Brain microvascular endothelial cell (primary cell): ENCODE data around the gene FBXL17.
A peak's percentile ranks its signal among the peaks of the same experiment; 100 is the strongest.

Experiments
- DNase-seq: peaks from one replicate; pipeline ENCODE4 v3.0.0-alpha.2; 2020
- H3K27ac ChIP-seq: fragments of 250-450 bp; sonication (Bioruptor Pico); 2 replicates; pipeline ENCODE4 v1.5.1; 2020; ENCODE audit warnings: mild to moderate bottlenecking, moderate library complexity
- H3K27me3 ChIP-seq: fragments of 250-450 bp; sonication (Bioruptor Pico); replicated peaks from 2 replicates; pipeline ENCODE4 v1.5.1; 2020; ENCODE audit warnings: mild to moderate bottlenecking
- H3K36me3 ChIP-seq: fragments of 250-450 bp; sonication (Bioruptor Pico); replicated peaks from 2 replicates; pipeline ENCODE4 v1.5.1; 2020; ENCODE audit warnings: mild to moderate bottlenecking
- H3K4me3 ChIP-seq: 2 replicates; pipeline ENCODE4 v1.5.1; 2011; ENCODE audit warnings: low read depth, mild to moderate bottlenecking, control low read depth, low read length, moderate library complexity
- in situ Hi-C: cut with HindIII; loops from 2 replicates; pipeline ENCODE4 v1.10.0; 2017; ENCODE audit warnings: low sequenced_read_pairs, low pct_ligation_motif_present
- TF ChIP-seq, protein P1 (sequence below): IDR thresholded peaks from 2 replicates; pipeline ENCODE4 v1.5.1; 2011; ENCODE audit warnings: low read depth, mild to moderate bottlenecking, moderate library complexity, low read length, control low read depth, inconsistent platforms; ENCODE audit errors: missing control alignments

The FBXL17 gene

DNA sequence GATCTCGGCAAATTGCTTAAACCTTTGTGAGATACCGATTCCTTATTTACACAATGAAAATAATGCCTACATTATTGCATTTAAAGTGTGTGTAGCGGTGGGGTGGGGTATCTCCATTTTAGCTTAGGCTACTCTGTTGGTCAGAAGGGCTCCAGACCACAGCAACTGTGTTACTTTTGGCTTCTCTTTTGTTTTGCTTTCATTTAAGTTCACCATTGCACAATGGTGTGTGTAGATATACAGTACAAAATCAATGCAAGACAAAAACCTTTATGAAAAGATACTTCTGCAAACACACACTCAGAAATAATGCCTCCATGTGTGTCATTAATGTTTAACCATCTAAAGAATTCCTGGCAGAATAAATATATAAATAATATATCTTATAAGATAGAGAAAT lies 279.4 kb downstream of the FBXL17 start:
- Histone ChIP-seq H3K27ac (no peak overlapping the region), H3K4me3 (no peak overlapping the region), H3K36me3 (no peaks in the 10 kb centered on the region), H3K27me3 (no peaks in the 10 kb centered on the region)
- peak; percentile 2 for DNase-seq
- in situ Hi-C loops: no loop called here
- TF ChIP-seq, protein P1, sequence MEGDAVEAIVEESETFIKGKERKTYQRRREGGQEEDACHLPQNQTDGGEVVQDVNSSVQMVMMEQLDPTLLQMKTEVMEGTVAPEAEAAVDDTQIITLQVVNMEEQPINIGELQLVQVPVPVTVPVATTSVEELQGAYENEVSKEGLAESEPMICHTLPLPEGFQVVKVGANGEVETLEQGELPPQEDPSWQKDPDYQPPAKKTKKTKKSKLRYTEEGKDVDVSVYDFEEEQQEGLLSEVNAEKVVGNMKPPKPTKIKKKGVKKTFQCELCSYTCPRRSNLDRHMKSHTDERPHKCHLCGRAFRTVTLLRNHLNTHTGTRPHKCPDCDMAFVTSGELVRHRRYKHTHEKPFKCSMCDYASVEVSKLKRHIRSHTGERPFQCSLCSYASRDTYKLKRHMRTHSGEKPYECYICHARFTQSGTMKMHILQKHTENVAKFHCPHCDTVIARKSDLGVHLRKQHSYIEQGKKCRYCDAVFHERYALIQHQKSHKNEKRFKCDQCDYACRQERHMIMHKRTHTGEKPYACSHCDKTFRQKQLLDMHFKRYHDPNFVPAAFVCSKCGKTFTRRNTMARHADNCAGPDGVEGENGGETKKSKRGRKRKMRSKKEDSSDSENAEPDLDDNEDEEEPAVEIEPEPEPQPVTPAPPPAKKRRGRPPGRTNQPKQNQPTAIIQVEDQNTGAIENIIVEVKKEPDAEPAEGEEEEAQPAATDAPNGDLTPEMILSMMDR: no peak

DNA sequence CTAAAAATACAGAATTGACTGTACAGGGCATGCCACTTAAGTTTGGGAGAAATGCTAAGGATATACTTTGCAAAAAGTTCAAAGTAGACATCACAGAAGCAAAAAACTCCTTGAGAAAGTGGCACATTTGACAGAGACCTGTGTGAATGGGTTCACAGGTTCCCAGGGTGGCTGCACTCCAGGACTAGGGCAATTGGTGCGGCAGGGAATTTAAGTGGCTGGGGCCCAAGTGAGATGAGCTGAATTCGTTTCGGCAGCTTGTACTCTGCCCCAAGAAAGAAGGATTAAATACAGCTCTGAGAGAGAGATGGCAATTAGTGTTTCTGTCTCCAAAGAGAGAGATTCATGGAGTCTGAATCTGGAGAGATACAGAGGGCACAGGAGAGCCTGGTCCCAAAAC lies 280.1 kb downstream of the FBXL17 start:
- TF ChIP-seq, protein P1: no peak
- no peak for DNase-seq
- no peaks in the 10 kb centered on the region for H3K27me3 ChIP-seq
- no peaks in the 10 kb centered on the region for H3K36me3 ChIP-seq
- no peak overlapping the region for H3K27ac ChIP-seq
- no peak overlapping the region for H3K4me3 ChIP-seq
- in situ Hi-C loops: no loop called here

DNA sequence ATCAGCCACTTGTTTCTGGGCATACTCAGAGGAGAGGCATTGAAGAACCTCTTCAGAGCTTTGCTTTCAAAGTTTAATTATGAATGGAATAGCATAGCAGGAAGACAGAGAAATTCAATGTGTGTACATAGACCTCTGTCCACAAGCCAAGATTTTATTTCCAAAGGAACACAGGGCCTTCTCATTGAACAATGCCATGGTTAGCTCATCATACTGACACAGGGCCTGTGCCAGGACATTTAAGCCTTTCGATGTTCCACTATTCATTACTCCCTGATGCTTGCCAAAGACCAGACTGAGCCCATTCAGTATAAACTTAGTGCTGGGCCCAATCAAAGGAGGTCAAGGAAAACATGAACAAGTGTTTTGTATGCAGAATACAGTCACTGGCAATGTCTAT lies 280.8 kb downstream of the FBXL17 start:
- in situ Hi-C loops: no loop called here
- H3K27me3 ChIP-seq: no peaks in the 10 kb centered on the region
- H3K36me3 ChIP-seq: no peaks in the 10 kb centered on the region
- TF ChIP-seq, protein P1: no peak
- no peak for DNase-seq
- H3K27ac ChIP-seq: no peak overlapping the region
- no peak overlapping the region for H3K4me3 ChIP-seq

DNA sequence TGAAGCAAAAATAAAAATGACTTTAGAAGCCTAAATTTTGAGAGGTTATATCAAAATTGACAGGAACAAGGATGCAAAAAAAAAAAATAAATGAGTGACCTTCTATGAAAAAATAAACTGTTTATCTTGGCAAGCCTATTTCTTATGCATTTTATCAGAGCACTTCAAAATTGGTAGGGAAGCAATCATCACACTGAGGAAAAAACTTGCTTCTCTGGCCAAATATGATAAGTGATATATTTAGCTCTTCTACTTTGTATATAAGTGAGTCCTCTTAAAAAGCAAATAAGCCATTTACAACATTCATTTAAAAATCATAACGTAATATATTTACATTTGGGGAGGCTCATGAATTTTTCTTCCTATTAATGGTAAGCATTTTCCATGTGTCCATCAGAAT lies 287.1 kb downstream of the FBXL17 start:
- Histone ChIP-seq H3K36me3 (no peaks in the 10 kb centered on the region), H3K4me3 (no peak overlapping the region)
- DNase-seq: no peak

DNA sequence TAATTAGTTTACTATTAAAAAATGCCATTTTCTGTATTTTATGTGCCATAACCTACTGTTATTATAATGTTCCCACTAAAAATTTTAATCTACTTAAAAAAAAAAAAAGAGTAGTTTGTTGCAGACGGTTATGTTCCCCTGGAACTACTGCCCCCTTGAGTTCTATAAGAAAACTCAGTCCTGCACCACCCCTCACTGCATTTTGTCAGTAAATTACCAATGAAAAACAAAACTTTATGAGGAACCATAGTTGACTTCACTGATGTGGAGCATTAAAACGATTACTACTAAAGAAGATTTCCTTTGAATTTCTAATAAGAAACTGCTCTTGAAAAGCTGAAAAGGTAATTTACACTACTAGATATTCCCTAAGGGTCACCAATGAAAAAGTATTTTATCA lies 288.7 kb downstream of the FBXL17 start:
- no peak overlapping the region for H3K4me3 ChIP-seq
- no peak overlapping the region for H3K27ac ChIP-seq
- no peaks in the 10 kb centered on the region for H3K36me3 ChIP-seq
- DNase-seq: no peak
- TF ChIP-seq, protein P1: peak; percentile 71
- H3K27me3 ChIP-seq: no peaks in the 10 kb centered on the region
- in situ Hi-C loops: no loop called here

More for the DNA sequence above, 287.1 kb downstream of the FBXL17 start:
- in situ Hi-C loops: no loop called here
- TF ChIP-seq, protein P1: no peak
- Histone ChIP-seq H3K27me3 (no peaks in the 10 kb centered on the region), H3K27ac (no peak overlapping the region)

DNA sequence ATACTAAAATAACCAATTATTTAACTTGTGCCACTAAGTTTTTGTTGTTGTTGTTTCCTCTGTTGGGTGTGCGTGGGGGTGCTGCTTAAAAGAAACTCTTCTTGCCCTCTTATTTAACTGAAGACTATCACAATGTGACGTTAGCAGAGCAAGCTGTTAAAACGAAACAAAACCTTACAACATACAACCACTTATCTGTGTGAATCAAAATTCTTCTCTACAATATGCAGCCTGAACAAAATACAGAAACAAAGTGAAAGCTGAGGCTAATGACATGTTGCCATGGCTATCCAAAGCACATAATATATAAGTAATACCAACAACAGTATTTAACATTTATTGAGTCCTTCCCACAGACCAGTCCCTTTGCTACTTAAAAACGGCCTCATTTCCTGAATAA lies 291.0 kb downstream of the FBXL17 start:
- Histone ChIP-seq H3K27me3 (no peaks in the 10 kb centered on the region), H3K4me3 (no peak overlapping the region), H3K27ac (no peak overlapping the region), H3K36me3 (no peaks in the 10 kb centered on the region)
- TF ChIP-seq, protein P1: no peak
- no peak for DNase-seq
- in situ Hi-C loops: no loop called here
